22Rv1 (cell line): ENCODE results near the gene GUCY2D.
A peak's percentile ranks its signal among the peaks of the same experiment; 100 is the strongest.
"Not testable (repeated sequence)": the region's sequence is repeated elsewhere in the genome, so short reads cannot be mapped to it uniquely, and the experiment has no call there.

Experiments
- H3K27ac ChIP-seq: fragments of 450-650 bp; 2 replicates; pipeline ENCODE4 v1.5.1; 2017
- ZFX ChIP-seq: fragments of 450-650 bp; IDR thresholded peaks from 2 replicates; pipeline ENCODE4 v1.6.1; 2017; ENCODE audit warnings: antibody characterized with exemption, borderline replicate concordance
- TF ChIP-seq, protein P1 (sequence below): fragments of 450-650 bp; IDR thresholded peaks from 2 replicates; pipeline ENCODE4 v1.5.1; 2017; ENCODE audit warnings: mild to moderate bottlenecking

GUCY2D gene

DNA sequence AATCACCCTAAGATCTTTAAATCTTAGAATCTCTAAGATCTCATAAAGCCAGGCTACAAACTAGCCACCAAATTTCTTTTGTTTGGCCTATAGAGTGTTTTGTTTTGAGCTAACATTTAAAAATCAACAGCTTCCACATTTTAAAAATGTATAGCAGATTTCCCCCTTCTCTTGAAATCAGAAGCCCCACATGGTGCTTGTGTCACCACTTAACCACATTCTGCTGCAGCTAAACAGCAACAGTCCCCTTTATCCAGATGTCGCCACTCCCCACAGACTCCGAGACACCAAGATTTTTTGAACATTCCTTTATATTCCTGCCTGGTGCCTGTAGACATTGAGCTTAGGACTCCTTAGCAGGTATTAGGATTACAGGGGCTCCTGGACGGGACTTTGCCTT lies 16.0 kb downstream of the GUCY2D start:
- TF ChIP-seq, protein P1, sequence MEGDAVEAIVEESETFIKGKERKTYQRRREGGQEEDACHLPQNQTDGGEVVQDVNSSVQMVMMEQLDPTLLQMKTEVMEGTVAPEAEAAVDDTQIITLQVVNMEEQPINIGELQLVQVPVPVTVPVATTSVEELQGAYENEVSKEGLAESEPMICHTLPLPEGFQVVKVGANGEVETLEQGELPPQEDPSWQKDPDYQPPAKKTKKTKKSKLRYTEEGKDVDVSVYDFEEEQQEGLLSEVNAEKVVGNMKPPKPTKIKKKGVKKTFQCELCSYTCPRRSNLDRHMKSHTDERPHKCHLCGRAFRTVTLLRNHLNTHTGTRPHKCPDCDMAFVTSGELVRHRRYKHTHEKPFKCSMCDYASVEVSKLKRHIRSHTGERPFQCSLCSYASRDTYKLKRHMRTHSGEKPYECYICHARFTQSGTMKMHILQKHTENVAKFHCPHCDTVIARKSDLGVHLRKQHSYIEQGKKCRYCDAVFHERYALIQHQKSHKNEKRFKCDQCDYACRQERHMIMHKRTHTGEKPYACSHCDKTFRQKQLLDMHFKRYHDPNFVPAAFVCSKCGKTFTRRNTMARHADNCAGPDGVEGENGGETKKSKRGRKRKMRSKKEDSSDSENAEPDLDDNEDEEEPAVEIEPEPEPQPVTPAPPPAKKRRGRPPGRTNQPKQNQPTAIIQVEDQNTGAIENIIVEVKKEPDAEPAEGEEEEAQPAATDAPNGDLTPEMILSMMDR = no peak
- TF ChIP-seq ZFX = no peak
- peak overlapping the region; percentile 85 for H3K27ac ChIP-seq

DNA sequence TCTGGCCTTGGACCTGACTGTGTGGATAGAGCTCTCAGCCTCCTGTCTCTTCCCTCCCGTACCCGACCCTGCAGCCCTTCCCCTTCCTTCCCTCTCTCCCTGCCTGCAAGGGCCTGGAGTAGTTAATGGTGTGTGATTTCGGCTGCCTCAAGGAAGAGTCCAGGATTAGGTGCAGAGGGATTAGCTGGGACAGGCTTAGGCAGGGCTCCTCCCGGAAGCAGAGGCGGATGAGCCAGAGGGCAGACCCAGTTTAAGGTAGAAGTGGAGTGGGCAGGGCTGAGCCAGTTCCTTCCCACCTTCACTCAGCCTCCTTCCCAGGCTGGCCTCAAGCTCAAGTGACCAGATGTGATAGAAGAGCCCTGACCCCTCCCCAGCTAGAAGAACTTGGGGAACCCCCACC lies 16.8 kb downstream of the GUCY2D start:
- peak overlapping the region; percentile 85 for H3K27ac ChIP-seq
- TF ChIP-seq, protein P1 = no peak
- TF ChIP-seq ZFX = no peak

DNA sequence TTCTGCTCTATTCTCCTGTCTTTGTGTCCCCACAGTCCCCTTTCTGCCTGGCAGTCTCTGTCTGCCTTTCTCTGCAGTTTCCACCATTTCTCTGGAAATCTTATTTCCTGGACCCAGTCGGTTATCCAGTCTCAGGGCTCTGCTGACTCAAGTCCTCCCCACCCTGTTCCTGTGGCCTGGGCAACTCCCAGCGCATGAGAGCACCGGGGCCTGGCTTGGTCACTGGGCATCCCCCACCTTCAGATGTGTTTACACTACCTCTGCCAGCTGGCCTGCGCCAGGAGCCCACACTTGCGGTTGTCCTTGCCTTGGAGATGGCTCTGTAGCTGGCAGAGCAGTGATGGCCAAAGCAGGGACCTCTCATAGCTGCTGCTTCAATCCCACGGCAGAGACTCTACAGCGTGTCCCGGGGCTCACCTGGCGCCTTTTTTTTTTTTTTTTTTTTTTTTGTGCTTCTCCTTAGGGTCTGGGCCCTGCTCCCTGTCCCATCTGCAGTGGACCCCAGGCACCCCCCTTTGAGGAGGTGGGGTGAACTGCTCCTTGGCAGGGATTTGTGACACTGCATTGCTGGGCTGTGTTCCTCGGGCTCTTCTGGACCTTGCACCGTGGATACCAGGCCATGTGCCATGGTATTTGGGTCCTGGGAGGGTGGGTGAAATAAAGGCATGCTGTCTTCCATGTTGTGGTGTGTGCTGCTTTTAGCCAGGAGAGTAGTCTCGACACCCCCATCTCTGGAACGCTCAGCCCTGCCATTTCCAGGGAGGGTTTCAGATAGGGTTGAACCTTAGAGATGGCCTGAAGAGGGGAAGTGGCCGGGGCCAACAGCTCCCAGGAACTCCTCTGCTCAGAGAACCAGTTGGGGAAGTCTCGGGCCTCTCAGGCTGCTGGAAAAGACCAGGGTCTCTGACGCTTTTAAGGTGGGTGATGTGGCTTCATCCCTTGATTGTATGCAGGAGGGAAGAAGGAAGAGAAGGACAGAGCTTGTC lies 17.5 kb downstream of the GUCY2D start:
- no peak for TF ChIP-seq ZFX
- TF ChIP-seq, protein P1 = no peak
- peak overlapping the region; percentile 85 for H3K27ac ChIP-seq

DNA sequence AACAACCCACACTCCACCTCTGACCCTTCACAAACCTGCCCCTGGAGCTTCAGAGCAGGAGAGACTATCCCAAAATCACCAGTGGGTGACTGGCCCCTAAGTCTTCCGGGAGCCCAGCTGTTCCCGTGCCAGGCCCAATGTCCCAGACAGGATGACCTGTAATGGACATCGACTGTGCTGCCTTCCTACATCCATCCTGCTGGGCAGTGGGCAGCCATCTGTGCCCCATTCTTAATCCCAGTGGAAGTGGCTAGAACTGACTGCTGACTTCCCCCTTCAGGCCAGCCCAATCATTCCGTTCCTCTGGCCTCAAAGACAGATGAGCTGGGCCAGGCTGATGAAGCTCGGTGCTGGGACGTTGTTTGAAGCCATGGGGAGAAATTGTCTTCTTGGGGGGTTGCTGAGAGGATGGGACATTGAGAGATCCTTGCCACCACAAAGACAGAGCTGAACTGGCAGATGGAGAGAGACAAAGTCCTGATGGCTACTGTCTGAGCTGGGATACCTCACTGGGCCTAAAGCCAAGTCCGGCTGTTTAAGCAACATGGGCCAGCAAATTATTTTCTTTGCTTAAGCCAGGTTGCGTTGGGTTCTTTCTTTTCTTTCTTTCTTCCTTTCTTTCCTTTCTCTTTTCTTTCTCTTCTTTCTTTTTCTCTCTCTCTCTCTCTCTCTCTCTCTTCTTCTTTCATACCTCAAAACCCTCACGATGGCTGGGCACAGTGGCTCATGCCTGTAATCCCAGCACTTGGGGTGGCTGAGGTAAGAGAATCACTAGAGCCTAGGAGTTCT lies 18.6 kb downstream of the GUCY2D start:
- H3K27ac ChIP-seq = peak overlapping the region; percentile 85
- TF ChIP-seq, protein P1 = no peak
- no peak for TF ChIP-seq ZFX

DNA sequence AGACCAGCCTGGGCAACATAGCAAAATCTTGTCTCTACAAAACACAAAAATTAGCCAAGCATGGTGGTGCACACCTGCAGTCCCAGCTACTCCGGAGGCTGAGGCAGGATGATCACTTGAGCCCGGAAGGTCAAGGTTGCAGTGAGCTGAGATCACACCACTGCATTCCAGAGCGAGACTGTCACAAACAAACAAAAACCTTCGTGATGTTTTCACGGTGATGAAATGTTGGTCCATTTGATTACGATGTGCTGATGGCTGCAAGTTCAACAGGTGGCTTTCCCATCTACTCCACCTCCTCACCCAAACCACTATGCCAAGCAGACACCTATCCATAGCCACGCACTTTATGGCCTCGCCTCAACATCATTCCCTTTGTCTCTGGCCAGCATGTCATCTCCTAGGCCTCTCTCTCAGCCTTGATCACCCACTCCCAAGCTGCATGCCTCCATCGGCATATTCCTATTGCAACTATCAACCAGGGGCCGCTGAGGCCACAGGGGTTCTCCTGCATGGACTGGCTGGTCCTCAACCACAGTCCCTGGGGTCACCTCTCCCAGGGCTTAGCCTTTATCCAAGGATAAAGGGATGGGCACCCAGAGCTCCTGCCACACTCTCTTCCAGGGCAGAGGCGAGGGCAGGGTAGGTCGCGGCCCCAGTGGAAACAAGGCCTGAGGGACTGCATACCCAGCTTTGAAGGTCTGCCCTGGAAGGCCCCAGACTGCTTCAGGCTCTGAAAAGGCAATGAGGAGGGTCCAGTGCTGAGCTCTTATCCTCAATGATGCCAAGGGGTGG lies 19.3 kb downstream of the GUCY2D start:
- TF ChIP-seq, protein P1 = no peak
- no peak for TF ChIP-seq ZFX
- peak overlapping the region; percentile 85 for H3K27ac ChIP-seq

DNA sequence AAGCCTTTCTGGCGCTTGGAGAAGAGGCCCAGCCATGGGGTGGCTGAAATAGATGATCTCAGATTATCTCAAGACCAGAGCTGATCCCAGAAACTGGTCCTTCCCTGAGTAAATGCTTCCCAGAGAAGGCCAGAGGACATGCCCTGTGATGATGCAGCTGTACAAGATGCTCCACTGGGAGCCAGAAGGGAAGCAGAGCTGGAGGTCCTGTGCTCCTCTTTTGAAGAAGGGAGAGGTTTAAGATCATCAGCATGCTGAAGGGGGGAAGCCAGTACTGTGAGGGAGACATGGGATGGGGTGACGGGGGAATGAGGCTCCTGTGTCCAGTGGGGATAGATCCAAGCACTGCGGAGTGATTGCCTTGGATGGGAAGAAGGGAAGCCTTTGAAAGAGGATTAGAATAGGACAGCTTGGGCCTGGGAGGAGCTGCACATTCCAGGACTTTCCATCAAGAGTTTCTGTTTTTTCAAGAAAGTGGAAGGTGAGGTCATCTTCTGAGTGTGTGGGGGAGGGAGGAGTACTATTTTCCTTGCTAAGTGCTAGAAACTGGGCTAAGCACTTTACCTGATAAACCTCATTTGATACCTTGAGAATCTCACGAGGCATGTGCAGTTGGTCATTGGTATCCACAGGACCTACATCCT lies 20.1 kb downstream of the GUCY2D start:
- H3K27ac ChIP-seq = peak overlapping the region; percentile 85
- TF ChIP-seq, protein P1 = no peak

DNA sequence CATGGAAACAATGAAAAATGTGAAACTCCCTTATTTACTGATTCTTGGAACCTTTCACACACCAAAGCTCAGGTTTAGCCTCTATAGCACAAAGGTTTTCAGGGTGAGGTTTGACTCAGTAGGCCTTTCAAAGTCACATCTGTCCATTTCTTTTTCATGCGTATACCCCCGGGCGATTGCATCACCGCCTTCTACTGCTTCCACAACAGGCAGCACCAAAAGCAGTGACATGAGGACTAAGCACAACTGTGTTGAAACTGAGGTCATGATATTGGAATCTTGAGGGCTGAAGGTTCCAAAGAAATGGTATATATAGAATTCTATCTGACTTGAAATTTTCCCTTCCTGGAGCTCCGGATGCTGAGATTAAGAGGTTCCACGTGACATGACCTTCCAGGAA lies 21.7 kb downstream of the GUCY2D start:
- not testable (repeated sequence) for H3K27ac ChIP-seq
